ENCODE results near the gene APBA2.
"Not testable (repeated sequence)": the region's sequence is repeated elsewhere in the genome, so short reads cannot be mapped to it uniquely, and the experiment has no call there.

The APBA2 gene

DNA sequence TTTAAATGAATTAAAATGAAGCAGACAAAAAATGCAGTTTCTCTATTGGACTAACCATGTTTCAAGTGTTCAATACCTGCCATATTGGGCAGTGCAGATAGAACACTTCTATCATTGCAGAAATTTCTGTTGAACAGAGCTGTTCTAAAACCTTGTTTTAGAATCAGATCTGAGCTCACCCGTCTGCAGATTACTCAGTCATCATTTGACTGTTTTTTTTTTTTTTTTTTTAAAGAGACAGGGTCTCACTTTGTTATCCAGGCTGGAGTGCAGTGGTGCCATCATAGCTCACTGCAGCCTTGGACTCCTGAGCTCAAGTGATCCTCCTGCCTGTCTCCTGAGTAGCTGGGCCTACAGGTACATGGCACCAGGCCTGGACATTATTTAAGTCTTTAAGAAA lies 128.7 kb downstream of the APBA2 start:
- no peaks in the 10 kb centered on the region for H3K27me3 Mint-ChIP-seq
- H3K4me3 Mint-ChIP-seq: no peak overlapping the region
- no peak overlapping the region for H3K27ac Mint-ChIP-seq
- H3K36me3 Mint-ChIP-seq: peaks cover 14% of the 10 kb centered on the region
- no peaks in the 10 kb centered on the region for H3K9me3 Mint-ChIP-seq
- peaks cover 91% of the 10 kb centered on the region for H3K4me1 Mint-ChIP-seq

DNA sequence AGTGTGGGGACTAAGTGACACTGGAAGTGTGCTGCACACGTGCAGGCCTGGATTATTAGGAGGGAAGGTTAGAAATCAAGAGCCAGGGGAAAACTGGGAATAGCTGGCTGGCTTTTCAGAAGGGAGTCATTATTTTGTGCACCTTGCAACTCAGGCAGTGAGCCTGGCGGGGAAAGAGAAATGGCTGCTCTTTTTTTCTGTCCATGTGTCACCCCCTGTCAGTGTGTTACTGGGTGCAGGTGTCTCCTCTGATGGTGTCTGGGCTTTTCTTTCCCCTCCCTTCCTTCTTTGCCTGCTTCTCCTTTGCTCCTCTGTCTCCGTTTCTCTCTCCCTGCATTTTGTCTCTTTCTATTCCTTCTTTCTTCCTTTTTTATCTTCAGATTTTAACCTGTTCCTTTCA lies 130.7 kb downstream of the APBA2 start:
- peak overlapping the region; percentile 26 for H3K27ac Mint-ChIP-seq
- no peak overlapping the region for H3K4me3 Mint-ChIP-seq
- H3K9me3 Mint-ChIP-seq: no peaks in the 10 kb centered on the region
- H3K27me3 Mint-ChIP-seq: no peaks in the 10 kb centered on the region
- peaks cover 18% of the 10 kb centered on the region for H3K36me3 Mint-ChIP-seq
- peaks cover 83% of the 10 kb centered on the region for H3K4me1 Mint-ChIP-seq

DNA sequence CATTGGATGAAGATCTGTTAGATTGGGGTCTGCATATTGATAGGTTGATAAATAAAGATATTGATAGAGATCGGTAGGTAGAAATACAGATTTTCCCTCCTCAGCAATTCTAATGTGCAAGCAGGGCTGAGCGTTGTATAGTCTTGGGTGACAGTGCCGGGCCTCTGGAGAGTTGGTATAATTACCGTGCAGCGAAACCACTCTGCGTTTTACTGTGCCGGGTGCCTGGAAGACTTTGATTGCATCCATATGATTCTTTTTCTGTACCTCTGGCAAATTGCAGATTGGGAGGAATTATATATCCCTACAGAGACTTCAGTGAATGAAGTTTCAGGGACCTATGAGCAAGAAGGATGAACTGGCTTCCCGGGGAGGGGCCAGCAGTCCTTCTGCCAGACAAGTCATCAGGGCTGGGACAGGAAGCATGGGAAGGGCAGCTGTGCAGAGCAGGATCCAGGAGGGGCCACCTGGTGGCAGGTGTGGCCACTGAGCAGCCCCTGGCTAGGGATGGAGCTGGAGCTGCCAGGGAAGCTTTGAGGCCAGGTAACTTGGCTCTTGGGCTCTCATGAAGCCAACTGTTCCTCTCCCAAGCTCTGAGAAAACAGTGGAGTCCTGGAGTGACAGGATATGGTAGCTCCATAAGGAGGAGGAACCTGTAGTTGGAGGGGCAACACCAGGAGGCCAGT lies 132.5 kb downstream of the APBA2 start:
- Mint-ChIP-seq H3K9me3 (no peaks in the 10 kb centered on the region), H3K4me1 (peaks cover 77% of the 10 kb centered on the region), H3K4me3 (no peak overlapping the region), H3K36me3 (peaks cover 23% of the 10 kb centered on the region), H3K27me3 (no peaks in the 10 kb centered on the region), H3K27ac (no peak overlapping the region)

DNA sequence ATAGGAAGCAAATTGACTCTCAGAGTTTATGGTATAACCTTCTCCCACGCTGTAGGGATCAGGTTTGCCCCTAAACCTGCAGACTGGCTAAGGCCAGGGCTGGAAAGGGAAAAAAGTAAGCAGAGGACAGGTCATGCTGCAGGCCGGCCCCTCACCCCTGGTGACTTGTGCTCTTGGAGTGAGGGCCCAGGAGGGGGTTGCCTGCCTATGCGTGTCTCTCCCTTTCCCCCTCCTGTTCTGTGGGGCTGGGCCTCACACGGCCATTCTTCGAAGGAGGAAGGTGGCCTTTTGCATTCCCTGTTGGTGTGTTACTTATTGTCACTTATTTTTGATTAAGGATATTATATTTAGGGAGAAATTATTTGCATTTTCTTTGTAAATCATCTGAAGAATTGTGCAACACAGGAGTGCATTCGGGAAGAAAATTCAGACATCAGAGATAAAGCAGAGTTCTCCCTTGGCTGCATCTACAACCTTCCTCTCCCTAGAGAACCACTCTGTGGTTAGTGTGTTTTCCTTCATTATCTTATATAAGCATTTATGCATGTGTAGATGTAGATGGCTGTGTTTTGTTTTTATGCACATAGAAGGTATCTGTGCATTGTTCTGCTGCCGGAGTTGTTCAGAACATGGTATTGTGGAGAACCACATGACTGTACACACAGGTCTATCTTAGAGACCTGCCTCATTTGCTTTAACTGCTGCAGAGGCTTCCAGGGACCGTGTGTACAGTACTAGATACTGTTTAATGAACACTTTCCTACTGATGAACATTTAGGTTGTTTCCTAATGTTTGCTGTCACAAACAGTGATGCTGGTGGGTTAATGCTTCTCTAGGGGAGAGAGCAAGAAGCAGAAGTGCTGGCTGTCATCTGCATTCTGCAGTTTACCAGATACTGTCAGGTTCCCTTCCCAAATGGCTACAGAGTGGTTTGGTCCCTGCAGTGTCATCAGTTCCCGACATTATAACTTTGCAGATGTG lies 133.5 kb downstream of the APBA2 start:
- Mint-ChIP-seq H3K4me3 (no peak overlapping the region), H3K4me1 (peaks cover 70% of the 10 kb centered on the region)

DNA sequence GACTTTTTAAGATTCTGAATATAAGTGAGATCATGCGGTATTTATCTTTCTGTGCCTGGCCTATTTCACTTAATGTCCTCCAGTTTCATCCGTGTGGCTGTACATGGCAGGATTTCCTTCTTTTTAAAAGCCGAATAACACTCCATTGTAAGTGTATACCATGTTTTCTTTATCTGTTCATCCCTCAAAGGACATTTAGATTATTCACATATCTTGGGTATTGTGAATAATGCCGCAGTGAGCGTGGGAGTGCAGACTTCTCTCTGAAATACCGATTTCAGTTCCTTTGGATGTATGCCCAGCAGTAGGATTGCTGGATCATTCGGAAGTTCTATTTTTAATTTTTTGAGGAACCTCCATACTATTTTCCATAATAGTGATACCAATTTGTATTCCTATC lies 136.1 kb downstream of the APBA2 start:
- H3K27ac Mint-ChIP-seq: peak overlapping the region; percentile 30
- no peak overlapping the region for H3K4me3 Mint-ChIP-seq
- peaks cover 14% of the 10 kb centered on the region for H3K36me3 Mint-ChIP-seq
- H3K4me1 Mint-ChIP-seq: peaks cover 58% of the 10 kb centered on the region
- no peaks in the 10 kb centered on the region for H3K9me3 Mint-ChIP-seq
- H3K27me3 Mint-ChIP-seq: no peaks in the 10 kb centered on the region

More for the DNA sequence above, 133.5 kb downstream of the APBA2 start:
- Mint-ChIP-seq H3K36me3 (peaks cover 21% of the 10 kb centered on the region), H3K27ac (no peak overlapping the region), H3K9me3 (no peaks in the 10 kb centered on the region), H3K27me3 (no peaks in the 10 kb centered on the region)

DNA sequence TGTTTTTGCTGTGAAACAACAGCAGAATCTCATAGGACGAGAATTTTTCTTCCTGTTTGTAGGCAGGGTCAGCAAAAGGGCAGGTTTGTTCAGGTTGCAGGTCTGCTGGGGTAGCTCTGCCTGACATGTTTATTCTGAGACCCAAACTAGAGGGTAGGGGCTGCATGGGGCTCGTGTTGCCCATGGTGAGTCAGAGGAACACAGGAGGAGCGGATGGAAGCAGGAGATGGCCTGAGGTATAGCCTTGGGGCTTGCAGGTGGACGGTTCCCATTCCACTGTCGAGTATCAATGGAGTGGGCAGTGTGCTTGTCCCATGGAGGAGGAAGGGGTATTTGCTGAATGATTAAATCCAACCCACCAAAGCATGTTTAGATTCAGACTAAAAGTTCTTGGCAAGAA lies 138.9 kb downstream of the APBA2 start:
- H3K4me1 Mint-ChIP-seq: peaks cover 47% of the 10 kb centered on the region
- H3K27me3 Mint-ChIP-seq: no peaks in the 10 kb centered on the region
- H3K27ac Mint-ChIP-seq: no peak overlapping the region
- H3K4me3 Mint-ChIP-seq: no peak overlapping the region
- H3K9me3 Mint-ChIP-seq: no peaks in the 10 kb centered on the region
- peaks cover 15% of the 10 kb centered on the region for H3K36me3 Mint-ChIP-seq

DNA sequence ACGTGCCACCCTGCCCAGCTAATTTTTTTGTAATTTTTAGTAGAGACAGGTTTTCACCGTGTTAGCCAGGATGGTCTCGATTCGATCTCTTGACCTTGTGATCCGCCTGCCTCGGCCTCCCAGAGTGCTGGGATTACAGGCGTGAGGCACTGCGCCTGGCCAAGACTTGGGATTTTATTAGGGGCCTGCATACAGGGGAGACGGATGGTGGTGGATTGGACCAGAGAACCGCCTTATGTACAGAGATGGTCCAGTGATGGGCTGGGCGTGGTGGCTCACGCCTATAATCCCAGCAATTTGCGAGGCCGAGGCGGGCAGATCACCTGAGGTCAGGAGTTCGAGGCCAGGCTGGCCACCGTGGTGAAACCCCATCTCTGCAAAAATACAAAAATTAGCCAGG lies 139.6 kb downstream of the APBA2 start:
- H3K4me1 Mint-ChIP-seq: peaks cover 43% of the 10 kb centered on the region
- H3K27me3 Mint-ChIP-seq, H3K27ac Mint-ChIP-seq, H3K4me3 Mint-ChIP-seq, H3K9me3 Mint-ChIP-seq: not testable (repeated sequence)
- peaks cover 14% of the 10 kb centered on the region for H3K36me3 Mint-ChIP-seq

DNA sequence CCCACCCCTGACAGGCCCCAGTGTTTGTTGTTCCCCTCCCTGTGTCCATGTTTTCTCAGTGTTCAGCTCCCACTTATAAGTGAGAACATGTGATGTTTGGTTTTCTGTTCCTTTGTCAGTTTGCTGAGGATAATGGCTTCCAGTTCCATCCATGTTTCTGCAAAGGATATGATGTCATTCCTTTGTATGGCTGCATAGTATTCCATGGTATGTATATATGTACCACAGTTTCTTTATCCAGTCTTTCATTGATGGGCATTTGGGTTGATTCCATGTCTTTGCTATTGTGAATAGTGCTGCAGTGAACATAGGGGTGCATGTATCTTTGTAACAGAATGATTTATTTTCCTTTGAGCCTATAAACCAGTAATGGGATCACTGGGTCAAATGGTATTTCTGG lies 142.4 kb downstream of the APBA2 start:
- H3K9me3 Mint-ChIP-seq, H3K27me3 Mint-ChIP-seq, H3K4me3 Mint-ChIP-seq, H3K27ac Mint-ChIP-seq: not testable (repeated sequence)
- H3K4me1 Mint-ChIP-seq: peaks cover 56% of the 10 kb centered on the region
- peaks cover 17% of the 10 kb centered on the region for H3K36me3 Mint-ChIP-seq

DNA sequence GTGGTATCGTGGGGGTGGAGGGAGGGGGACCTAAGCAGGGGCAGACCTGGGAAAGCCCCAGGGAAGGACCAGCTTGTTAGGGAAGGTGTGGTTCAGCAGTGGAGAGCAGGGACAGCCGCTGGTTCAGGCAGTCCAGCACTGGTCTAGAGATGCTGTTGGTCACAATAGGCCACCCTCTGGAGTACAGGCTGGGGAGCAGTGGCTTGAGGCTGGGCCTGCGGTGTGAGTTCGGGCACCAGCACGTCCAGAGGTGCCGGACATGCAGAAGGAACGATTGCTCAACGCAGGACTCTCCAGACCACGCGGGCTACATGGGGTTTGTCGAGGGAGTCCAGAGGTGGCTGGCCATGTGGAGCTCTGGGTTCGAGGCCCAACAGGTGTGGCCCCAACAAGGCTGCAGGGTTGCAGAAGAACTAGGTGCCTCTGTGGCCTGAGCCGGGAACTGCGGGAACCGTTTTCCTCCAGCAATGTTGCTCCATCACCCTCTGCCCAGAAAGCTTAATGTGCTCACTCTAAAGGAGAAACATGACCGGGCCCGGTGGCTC lies 143.9 kb downstream of the APBA2 start:
- no peaks in the 10 kb centered on the region for H3K9me3 Mint-ChIP-seq
- no peaks in the 10 kb centered on the region for H3K27me3 Mint-ChIP-seq
- peaks cover 62% of the 10 kb centered on the region for H3K4me1 Mint-ChIP-seq
- H3K4me3 Mint-ChIP-seq: no peak overlapping the region
- H3K27ac Mint-ChIP-seq: no peak overlapping the region
- H3K36me3 Mint-ChIP-seq: peaks cover 17% of the 10 kb centered on the region

DNA sequence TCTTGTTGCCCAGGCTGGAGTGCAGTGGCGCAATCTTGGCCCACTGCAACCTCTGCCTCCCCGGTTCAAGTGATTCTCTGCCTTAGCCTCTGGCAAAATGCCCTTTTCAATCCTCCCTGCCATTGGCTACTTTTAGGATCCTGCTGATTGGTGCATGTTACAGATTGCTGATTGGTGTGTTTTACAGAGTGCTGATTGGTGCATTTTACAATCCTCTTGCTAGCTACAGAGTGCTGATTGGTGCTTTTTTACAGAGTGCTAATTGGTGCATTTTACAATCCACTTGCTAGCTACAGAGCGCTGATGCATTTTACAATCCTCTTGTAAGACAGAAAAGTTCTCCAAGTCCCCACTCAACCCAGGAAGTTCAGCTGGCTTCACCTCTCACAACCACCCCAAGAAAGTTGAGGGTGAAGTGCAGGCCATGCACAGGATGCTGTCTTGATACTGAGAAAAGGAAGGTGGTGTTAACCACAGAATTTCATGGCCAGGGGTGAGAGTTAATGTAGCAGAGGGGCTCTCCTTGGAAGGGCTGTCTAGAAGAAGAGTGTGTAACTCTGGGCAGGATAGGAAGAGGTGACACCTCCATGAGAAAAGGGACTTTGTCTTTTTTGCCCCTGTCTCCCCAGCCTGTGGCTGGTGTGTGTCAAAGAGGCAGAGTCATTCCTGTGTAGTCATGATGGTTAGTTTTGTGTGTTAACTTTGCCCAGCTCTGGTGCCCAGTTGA lies 145.9 kb downstream of the APBA2 start:
- H3K4me3 Mint-ChIP-seq: no peak overlapping the region

DNA sequence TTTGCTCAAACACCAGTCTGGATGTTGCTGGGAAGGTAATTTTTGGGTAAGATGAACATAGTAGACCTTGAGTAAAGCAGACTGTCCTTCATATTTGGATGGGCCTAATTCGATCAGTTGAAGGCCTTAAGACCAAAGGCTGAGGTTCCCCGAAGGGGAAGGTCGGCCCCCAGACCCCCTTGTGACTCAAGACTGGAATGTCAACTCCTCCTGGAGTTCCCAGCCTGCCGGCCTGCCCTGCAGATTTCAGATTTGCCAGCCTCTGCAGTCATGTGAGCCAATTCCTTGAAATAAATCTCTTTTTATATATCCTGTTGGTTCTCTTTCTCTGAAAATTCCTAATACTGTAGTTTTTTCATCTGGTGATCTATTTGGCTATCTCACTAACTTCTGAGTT lies 146.5 kb downstream of the APBA2 start:
- peaks cover 71% of the 10 kb centered on the region for H3K4me1 Mint-ChIP-seq
- peak overlapping the region; percentile 10 for H3K27ac Mint-ChIP-seq
- peaks cover 17% of the 10 kb centered on the region for H3K36me3 Mint-ChIP-seq

More for the DNA sequence above, 145.9 kb downstream of the APBA2 start:
- H3K36me3 Mint-ChIP-seq: peaks cover 17% of the 10 kb centered on the region
- no peaks in the 10 kb centered on the region for H3K27me3 Mint-ChIP-seq
- H3K27ac Mint-ChIP-seq: no peak overlapping the region
- H3K9me3 Mint-ChIP-seq: no peaks in the 10 kb centered on the region
- peaks cover 68% of the 10 kb centered on the region for H3K4me1 Mint-ChIP-seq

DNA sequence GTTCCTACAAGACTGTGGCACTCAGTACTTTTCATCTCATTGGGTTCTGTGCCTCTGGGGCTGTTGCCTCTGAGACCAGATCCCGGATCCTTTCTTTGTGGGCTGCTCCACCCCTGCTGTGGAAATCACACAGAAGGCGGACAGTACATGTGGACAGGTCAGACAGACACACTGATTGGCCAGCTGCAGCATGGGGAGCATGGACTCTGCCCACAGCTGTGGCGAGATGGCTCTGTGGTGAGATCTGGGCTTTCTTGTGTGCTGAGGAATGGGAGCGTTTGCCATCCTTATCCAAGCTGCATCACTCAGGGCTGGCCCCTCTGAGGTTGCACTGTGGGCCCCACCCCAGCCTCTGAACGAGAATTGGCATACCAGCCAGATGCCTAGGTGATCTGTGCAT lies 147.0 kb downstream of the APBA2 start:
- H3K4me1 Mint-ChIP-seq: peaks cover 77% of the 10 kb centered on the region
- no peaks in the 10 kb centered on the region for H3K27me3 Mint-ChIP-seq
- H3K27ac Mint-ChIP-seq: peak overlapping the region; percentile 10
- H3K36me3 Mint-ChIP-seq: peaks cover 17% of the 10 kb centered on the region
- H3K4me3 Mint-ChIP-seq: no peak overlapping the region
- no peaks in the 10 kb centered on the region for H3K9me3 Mint-ChIP-seq

More for the DNA sequence above, 146.5 kb downstream of the APBA2 start:
- Mint-ChIP-seq H3K9me3 (no peaks in the 10 kb centered on the region), H3K27me3 (no peaks in the 10 kb centered on the region), H3K4me3 (no peak overlapping the region)

DNA sequence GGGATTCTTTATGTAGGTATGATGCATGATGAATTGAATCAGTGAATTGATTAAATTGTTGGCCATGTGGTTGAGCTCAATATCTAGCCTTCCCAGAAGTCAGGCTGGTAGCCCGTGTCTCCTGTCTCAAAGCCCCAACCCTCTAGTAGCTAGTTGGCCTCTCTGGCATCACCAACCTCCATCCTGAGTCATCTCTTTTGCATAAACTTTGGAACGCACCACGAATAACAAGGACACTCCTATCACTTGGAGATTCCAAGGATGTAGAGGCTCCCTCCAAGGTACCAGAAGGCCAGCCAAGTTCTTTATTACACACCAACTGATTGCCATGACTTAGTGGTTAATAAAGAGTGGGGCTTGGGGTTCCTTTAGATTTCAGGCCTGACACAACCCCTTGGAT lies 148.4 kb downstream of the APBA2 start:
- Mint-ChIP-seq H3K27me3 (no peaks in the 10 kb centered on the region), H3K9me3 (no peaks in the 10 kb centered on the region), H3K27ac (peak overlapping the region; percentile 23), H3K36me3 (peaks cover 19% of the 10 kb centered on the region), H3K4me3 (no peak overlapping the region), H3K4me1 (peaks cover 77% of the 10 kb centered on the region)

DNA sequence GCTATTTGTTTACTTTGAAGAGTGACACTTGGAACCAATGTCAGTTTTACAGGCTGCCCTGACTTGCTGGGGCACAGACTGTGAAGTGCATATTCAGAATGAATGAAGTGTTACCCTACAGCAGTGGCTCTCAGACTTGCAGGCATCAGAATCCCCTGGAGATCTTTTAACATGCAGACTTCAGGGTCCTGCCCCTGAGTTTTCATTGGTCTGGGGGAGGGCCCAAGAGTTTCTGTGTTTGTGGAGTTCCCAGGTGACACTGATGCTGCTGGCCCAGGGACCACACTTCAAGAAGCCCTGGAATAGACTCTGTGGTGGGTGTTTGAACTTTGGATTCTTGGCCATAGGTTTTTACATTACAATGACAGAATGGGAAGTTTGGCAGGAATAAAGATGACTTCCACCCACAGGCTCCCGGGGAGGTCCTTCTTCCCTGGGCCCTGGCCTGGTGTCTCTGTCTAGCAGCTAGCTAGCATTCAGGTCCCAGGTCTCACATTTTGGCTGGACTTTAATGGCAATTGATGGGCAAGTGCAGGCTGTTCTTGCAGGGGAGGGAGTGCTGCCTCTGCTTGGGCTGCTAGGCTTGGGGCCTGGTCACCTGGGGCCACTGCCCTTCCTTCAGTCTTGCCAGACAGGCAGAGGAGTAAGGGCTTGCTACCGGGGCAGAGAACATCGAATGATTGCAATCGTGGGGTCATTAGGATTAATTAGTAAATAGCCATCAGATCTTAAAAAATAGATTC lies 149.0 kb downstream of the APBA2 start:
- H3K4me1 Mint-ChIP-seq: peaks cover 79% of the 10 kb centered on the region
- H3K9me3 Mint-ChIP-seq: no peaks in the 10 kb centered on the region
- H3K27me3 Mint-ChIP-seq: no peaks in the 10 kb centered on the region
- H3K36me3 Mint-ChIP-seq: peaks cover 17% of the 10 kb centered on the region
- H3K27ac Mint-ChIP-seq: no peak overlapping the region
- no peak overlapping the region for H3K4me3 Mint-ChIP-seq
